GM23248 (cell line): ENCODE results near the gene NSUN2.

ENCODE experiments used
- EZH2 ChIP-seq: fragments of 200-600 bp; sonication (generic); IDR thresholded peaks from 2 replicates; pipeline ENCODE4 v1.6.1; 2018; ENCODE audit warnings: antibody characterized with exemption, mild to moderate bottlenecking; ENCODE audit not compliant: insufficient read depth, poor library complexity, severe bottlenecking
- EZH2phosphoT487 ChIP-seq: fragments of 200-600 bp; sonication (generic); IDR thresholded peaks from 2 replicates; pipeline ENCODE4 v1.6.1; 2018; ENCODE audit warnings: antibody characterized with exemption, moderate library complexity, mild to moderate bottlenecking, low read depth; ENCODE audit not compliant: insufficient read depth

DNA sequence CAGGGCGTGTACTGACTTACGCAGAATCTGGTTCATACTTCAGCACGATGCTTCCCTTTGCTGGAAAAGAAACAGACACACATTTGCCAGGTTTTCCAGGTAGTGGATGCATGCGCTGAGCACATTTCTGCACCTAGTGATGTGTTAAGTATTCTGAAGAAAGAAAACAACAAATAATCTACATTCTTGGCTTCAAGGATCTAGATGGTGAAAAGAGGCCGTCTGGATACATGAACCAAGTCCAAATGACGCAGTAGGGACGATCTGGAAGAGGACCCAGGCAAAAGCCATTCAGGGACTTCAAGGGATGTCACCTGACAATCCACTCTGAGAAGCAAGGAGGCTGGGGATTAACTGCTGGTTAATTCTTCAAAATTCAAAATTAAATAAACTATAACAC lies 30.4 kb downstream of the NSUN2 start:
- no peak for TF ChIP-seq EZH2
- no peak for TF ChIP-seq EZH2phosphoT487
